OCI-LY1 (cell line): ENCODE measurements around the gene YBX3.
"Not testable (repeated sequence)": the region's sequence is repeated elsewhere in the genome, so short reads cannot be mapped to it uniquely, and the experiment has no call there.

Source experiments
- H2AFZ ChIP-seq: fragments of 200-600 bp; sonication (generic), shearing (Covaris generic); 2 replicates; pipeline ENCODE4 v1.6.0; 2014; ENCODE audit warnings: antibody characterized with exemption, mild to moderate bottlenecking, low read length
- H3F3A ChIP-seq: fragments of 200-600 bp; sonication (generic), shearing (Covaris generic); 2 replicates; pipeline ENCODE4 v1.6.0; 2014; ENCODE audit warnings: mild to moderate bottlenecking, antibody characterized with exemption, low read length, moderate library complexity; ENCODE audit not compliant: insufficient read depth
- H3K27ac ChIP-seq: fragments of 200-600 bp; sonication (generic); 2 replicates; pipeline ENCODE4 v1.5.1; 2014; ENCODE audit warnings: low read length, mixed run types, mild to moderate bottlenecking, low read depth; ENCODE audit not compliant: poor library complexity, severe bottlenecking
- H3K27me3 ChIP-seq: fragments of 200-600 bp; sonication (generic); 2 replicates; pipeline ENCODE4 v1.6.0; 2014; ENCODE audit warnings: antibody characterized with exemption, mild to moderate bottlenecking, low read length, moderate library complexity; ENCODE audit not compliant: insufficient read depth
- H3K36me3 ChIP-seq: fragments of 200-600 bp; sonication (generic); 2 replicates; pipeline ENCODE4 v1.6.1; 2014; ENCODE audit warnings: mild to moderate bottlenecking, antibody characterized with exemption, low read length, moderate library complexity, mixed read lengths; ENCODE audit not compliant: insufficient read depth
- H3K4me1 ChIP-seq: fragments of 200-600 bp; sonication (generic); 2 replicates; pipeline ENCODE4 v1.5.1; 2014; ENCODE audit warnings: mild to moderate bottlenecking, low read length, moderate library complexity; ENCODE audit not compliant: insufficient read depth, severe bottlenecking
- H3K4me2 ChIP-seq: fragments of 200-600 bp; sonication (generic), shearing (Covaris generic); 2 replicates; pipeline ENCODE4 v1.6.1; 2014; ENCODE audit warnings: low read length
- H3K4me3 ChIP-seq: fragments of 200-600 bp; sonication (generic); 2 replicates; pipeline ENCODE4 v1.5.1; 2014; ENCODE audit warnings: low read length, low read depth, mild to moderate bottlenecking, mixed read lengths; ENCODE audit not compliant: poor library complexity, severe bottlenecking
- H3K79me2 ChIP-seq: fragments of 200-600 bp; shearing (Covaris generic); 2 replicates; pipeline ENCODE4 v1.6.1; 2016; ENCODE audit warnings: mixed run types, low read length, mixed read lengths; ENCODE audit not compliant: insufficient read depth
- H3K9ac ChIP-seq: fragments of 200-600 bp; sonication (generic), shearing (Covaris generic); 2 replicates; pipeline ENCODE4 v1.6.1; 2014; ENCODE audit warnings: mild to moderate bottlenecking, low read length, mixed read lengths
- H3K9me2 ChIP-seq: fragments of 200-600 bp; sonication (generic), shearing (Covaris generic); 2 replicates; pipeline ENCODE4 v1.6.1; 2014; ENCODE audit warnings: low read depth, mild to moderate bottlenecking, low read length, mixed read lengths
- H3K9me3 ChIP-seq: fragments of 200-600 bp; shearing (Covaris generic); 2 replicates; pipeline ENCODE4 v1.6.1; 2014; ENCODE audit warnings: low read length, mixed read lengths
- H4K20me1 ChIP-seq: fragments of 200-600 bp; sonication (generic), shearing (Covaris generic); 2 replicates; pipeline ENCODE4 v1.6.0; 2016; ENCODE audit warnings: mild to moderate bottlenecking, low read length; ENCODE audit not compliant: insufficient read depth
- EZH2 ChIP-seq: fragments of 200-600 bp; sonication (generic), shearing (Covaris generic); IDR thresholded peaks from 2 replicates; pipeline ENCODE4 v1.8.0; 2017; ENCODE audit warnings: borderline replicate concordance, mixed run types, mild to moderate bottlenecking, antibody characterized with exemption, low read length, moderate library complexity, mixed read lengths
- TF ChIP-seq, protein P1 (sequence below): fragments of 200-600 bp; sonication (generic), shearing (Covaris generic); IDR thresholded peaks from 2 replicates; pipeline ENCODE4 v1.5.1; 2017; ENCODE audit warnings: mild to moderate bottlenecking, antibody characterized with exemption, low read length, moderate library complexity, mixed read lengths

Gene YBX3

DNA sequence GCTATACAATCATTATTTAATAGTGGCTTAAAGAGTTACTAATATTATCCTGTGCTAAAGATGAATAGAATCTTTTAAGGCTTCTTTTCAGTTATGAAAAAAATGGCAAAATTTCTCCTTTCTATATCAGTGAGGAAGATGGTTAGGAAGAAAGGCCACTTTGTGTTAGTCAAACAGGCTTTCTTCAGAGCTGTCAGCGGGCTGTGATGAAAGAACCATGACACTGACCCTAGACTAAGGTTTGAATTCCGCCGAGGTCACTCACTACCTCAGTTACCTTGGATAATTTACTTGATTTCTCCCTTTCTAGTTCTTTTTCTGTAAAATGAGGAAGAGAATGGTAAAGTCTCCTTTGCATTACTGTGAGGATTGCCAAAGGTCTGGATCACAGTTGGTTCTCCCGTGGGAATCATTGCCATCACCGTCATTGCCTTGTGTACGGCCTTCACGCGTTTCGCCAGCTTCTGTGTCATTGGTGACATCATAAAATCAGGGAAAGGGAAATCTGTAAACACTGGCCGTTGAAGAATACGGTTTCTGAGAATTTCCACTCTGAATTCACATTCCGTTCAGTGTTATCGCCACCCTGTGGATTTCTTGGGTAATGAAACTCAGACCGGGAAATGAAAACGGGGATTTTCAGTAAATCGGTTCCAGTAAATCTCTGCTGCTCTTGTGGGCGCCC lies 26.7 kb upstream of the YBX3 start:
- Histone ChIP-seq H3K9me2 (no peaks in the 10 kb centered on the region), H3K79me2 (no peaks in the 10 kb centered on the region), H3K4me2 (peak overlapping the region; percentile 64), H3K36me3 (no peaks in the 10 kb centered on the region), H3K27me3 (no peaks in the 10 kb centered on the region), H3K27ac (no peak overlapping the region), H3K9me3 (no peaks in the 10 kb centered on the region), H3K4me3 (peak overlapping the region; percentile 35), H2AFZ (no peak overlapping the region), H3K9ac (no peak overlapping the region; the same call in 1 of the 2 replicates), H3K4me1 (peaks cover 9% of the 10 kb centered on the region), H3F3A (no peaks in the 10 kb centered on the region), H4K20me1 (no peaks in the 10 kb centered on the region)
- TF ChIP-seq, protein P1, sequence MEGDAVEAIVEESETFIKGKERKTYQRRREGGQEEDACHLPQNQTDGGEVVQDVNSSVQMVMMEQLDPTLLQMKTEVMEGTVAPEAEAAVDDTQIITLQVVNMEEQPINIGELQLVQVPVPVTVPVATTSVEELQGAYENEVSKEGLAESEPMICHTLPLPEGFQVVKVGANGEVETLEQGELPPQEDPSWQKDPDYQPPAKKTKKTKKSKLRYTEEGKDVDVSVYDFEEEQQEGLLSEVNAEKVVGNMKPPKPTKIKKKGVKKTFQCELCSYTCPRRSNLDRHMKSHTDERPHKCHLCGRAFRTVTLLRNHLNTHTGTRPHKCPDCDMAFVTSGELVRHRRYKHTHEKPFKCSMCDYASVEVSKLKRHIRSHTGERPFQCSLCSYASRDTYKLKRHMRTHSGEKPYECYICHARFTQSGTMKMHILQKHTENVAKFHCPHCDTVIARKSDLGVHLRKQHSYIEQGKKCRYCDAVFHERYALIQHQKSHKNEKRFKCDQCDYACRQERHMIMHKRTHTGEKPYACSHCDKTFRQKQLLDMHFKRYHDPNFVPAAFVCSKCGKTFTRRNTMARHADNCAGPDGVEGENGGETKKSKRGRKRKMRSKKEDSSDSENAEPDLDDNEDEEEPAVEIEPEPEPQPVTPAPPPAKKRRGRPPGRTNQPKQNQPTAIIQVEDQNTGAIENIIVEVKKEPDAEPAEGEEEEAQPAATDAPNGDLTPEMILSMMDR: peak; percentile 98
- no peak for TF ChIP-seq EZH2

DNA sequence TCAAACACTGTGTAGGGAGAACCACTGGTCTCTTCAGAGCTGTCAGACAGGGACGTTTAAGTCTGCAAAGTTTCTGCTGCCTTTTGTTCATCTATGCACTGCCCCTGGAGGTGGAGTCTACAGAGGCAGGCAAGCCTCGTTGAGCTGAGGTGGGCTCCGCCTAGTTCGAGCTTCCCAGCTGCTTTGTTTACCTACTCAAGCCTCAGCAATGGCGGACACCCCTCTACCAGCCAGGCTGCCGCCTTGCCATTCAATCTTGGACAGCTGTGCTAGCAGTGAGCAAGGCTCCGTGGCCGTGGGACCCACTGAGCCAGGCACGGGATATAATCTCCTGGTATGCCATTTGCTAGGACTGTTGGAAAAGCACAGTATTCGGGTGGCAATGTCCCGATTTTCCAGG lies 24.6 kb upstream of the YBX3 start:
- Histone ChIP-seq H3K4me1 (peaks cover 9% of the 10 kb centered on the region), H3K9ac (no peak overlapping the region), H3K79me2 (no peaks in the 10 kb centered on the region), H3F3A (no peaks in the 10 kb centered on the region), H2AFZ (no peak overlapping the region), H3K4me2 (peak overlapping the region; percentile 26; the same call in 1 of the 2 replicates), H3K27me3 (no peaks in the 10 kb centered on the region), H3K27ac (no peak overlapping the region), H3K4me3 (peak overlapping the region; percentile 6), H4K20me1 (no peaks in the 10 kb centered on the region), H3K36me3 (no peaks in the 10 kb centered on the region), H3K9me2 (no peaks in the 10 kb centered on the region), H3K9me3 (no peaks in the 10 kb centered on the region)
- TF ChIP-seq, protein P1: no peak
- TF ChIP-seq EZH2: no peak

DNA sequence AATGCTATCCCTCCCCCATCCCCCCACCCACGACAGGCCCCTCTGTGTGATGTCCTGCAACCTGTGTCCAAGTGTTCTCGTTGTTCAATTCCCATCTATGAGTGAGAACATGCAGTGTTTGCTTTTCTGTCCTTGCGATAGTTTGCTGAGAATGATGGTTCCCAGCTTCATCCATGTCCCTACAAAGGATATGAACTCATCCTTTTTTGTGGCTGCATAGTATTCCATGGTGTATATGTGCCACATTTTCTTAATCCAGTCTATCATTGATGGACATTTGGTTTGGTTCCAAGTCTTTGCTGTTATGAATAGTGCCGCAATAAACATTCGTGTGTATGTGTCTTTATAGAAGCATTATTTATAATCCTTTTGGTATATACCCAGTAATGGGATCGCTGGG lies 20.3 kb upstream of the YBX3 start:
- not testable (repeated sequence) for H3K9ac ChIP-seq, H3K27ac ChIP-seq, H3K79me2 ChIP-seq, H3K9me2 ChIP-seq, H3K4me2 ChIP-seq, H4K20me1 ChIP-seq, H3K27me3 ChIP-seq, H2AFZ ChIP-seq, H3K36me3 ChIP-seq, H3K9me3 ChIP-seq, H3F3A ChIP-seq, H3K4me1 ChIP-seq, H3K4me3 ChIP-seq

DNA sequence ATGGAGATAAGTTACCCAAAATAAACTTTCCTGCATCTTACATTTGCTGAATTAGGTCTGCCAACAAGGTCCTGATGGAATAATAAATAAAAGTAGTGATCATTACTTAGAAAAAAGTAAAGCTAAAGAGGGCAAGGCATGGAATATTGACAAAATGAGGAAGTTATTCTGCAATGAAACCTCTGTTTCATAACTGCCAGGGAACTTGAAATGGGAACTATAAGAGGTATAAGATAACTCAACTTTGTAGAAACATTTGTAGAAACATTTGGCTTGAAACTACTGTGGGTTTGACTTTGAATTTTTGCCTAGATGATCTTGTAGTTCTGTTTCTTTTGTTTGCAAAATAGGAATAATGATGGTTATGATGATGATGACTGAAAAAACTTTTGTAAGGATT lies 18.7 kb upstream of the YBX3 start:
- Histone ChIP-seq H3K9ac (no peak overlapping the region), H3K27ac (no peak overlapping the region), H4K20me1 (no peaks in the 10 kb centered on the region), H3K9me3 (no peaks in the 10 kb centered on the region), H3F3A (no peaks in the 10 kb centered on the region), H3K79me2 (no peaks in the 10 kb centered on the region), H3K36me3 (no peaks in the 10 kb centered on the region), H3K27me3 (no peaks in the 10 kb centered on the region), H3K4me2 (no peak overlapping the region), H3K4me3 (no peak overlapping the region), H2AFZ (no peak overlapping the region), H3K9me2 (no peaks in the 10 kb centered on the region), H3K4me1 (no peaks in the 10 kb centered on the region)
- no peak for TF ChIP-seq EZH2
